ENCODE measurements around the gene TTLL5. TPM values are rescaled to one million over a fixed set of nuclear protein-coding genes. Genes with fewer than 3 reads are reported as not detected.

The TTLL5 gene
- total RNA-seq, 1 donor from 2014 or later, result 39.6 TPM

DNA sequence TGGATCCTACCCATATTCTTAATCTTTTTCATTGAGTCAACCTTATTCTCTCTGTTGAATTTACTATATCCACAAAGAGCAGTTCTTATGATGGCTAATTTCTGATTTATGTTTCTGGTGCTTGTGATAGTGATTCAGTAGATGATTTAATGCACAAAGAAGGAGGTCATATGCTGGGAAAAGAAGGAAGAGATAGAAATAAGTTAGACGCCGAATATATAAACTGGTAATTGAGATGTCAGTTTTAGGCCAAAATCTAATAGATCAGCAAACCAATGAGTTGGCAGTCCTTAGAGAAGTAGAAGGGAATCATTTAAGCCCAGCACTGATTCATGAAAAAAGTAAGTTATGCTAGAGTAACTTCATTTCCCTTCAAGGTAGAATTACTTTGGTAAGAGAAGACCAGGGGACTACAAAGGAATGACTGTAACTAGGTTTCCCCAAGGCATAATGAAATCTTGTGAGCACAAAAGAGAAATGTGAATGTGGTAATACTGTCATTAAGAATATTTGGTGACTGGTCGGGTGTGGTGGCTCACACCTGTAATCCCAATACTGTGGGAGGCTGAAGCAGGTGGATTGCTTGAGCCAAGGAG, 188.4 kb downstream of the TTLL5 start:
- H3K4me3 ChIP-seq (ENCODE audit: low read depth, low read length), result no peak overlapping the region
- no peak for DNase-seq (ENCODE audit: low read depth)
- TF ChIP-seq, protein P1, sequence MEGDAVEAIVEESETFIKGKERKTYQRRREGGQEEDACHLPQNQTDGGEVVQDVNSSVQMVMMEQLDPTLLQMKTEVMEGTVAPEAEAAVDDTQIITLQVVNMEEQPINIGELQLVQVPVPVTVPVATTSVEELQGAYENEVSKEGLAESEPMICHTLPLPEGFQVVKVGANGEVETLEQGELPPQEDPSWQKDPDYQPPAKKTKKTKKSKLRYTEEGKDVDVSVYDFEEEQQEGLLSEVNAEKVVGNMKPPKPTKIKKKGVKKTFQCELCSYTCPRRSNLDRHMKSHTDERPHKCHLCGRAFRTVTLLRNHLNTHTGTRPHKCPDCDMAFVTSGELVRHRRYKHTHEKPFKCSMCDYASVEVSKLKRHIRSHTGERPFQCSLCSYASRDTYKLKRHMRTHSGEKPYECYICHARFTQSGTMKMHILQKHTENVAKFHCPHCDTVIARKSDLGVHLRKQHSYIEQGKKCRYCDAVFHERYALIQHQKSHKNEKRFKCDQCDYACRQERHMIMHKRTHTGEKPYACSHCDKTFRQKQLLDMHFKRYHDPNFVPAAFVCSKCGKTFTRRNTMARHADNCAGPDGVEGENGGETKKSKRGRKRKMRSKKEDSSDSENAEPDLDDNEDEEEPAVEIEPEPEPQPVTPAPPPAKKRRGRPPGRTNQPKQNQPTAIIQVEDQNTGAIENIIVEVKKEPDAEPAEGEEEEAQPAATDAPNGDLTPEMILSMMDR (conservative IDR thresholded peaks at IDR 0.05; ENCODE audit: low read depth, low read length), result no peak

DNA sequence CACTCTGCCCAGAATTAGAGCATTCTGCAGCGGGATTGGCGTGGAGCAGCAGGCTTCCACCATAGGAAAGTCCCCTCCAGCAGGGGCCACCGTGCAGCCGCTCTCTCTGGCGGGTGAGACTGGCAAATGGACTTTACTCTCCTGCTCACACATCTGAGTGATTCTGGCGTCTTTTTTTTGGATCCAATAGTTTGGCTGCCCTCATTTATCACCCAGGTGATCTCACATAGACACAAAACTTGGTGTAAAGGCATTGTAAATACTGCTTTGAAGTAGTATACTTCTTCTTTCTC, 190.5 kb downstream of the TTLL5 start:
- H3K4me3 ChIP-seq (ENCODE audit: low read depth, low read length), result no peak overlapping the region
- no peak for DNase-seq (ENCODE audit: low read depth)
- TF ChIP-seq, protein P1 (conservative IDR thresholded peaks at IDR 0.05; ENCODE audit: low read depth, low read length), result no peak

DNA sequence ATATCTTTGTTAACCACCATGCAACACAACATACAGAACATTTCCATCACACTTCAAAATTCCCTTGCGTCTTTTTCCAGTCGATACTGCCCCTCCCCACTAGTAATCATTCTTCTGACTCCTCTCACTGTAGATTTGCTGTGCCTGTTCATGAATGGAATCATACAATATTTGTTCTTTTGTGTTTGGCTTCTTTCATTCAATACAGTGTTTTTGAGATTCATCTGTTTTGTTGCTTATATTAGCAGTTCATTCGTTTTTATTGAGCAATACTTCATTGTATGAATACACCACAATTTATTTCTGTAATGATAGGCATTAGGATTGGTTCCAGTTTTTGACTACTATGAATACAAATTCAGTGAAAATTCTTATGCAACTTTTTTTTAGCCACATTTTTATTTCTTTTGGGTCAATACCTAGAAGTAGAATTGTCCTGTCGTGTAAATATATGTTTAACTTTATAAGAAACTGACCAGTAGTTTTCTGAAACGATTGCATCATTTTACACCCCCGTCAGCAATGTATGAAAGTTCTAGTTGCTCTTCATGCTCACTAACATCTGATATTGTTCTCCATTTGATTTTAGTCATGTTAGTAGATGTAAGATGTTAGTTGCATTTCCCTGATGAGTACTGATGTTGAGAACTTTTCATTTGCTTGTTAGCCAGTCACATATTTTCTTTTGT, 193.2 kb downstream of the TTLL5 start:
- no peak for DNase-seq (ENCODE audit: low read depth)
- TF ChIP-seq, protein P1 (conservative IDR thresholded peaks at IDR 0.05; ENCODE audit: low read depth, low read length), result no peak
- H3K4me3 ChIP-seq (ENCODE audit: low read depth, low read length), result no peak overlapping the region

DNA sequence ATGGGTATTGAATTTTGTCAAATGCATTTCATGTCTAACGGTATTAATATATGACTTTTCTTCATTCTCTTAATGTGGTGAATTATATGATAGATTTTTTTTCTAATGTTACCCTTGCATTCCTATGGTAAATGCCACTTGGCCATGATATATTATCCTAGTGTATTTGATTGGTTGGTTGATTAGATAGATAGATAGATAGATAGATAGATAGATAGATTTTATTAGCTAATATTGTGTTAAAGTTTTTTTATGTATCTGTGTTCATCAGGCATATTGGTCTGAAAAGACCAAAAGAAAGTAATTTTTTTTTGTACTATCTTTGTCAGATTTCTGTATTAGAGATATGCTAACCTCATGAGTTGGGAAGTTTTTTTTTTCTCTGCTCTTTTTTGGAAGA, 196.2 kb downstream of the TTLL5 start:
- no peak overlapping the region for H3K4me3 ChIP-seq (ENCODE audit: low read depth, low read length)
- no peak for DNase-seq (ENCODE audit: low read depth)
- TF ChIP-seq, protein P1 (conservative IDR thresholded peaks at IDR 0.05; ENCODE audit: low read depth, low read length), result no peak

DNA sequence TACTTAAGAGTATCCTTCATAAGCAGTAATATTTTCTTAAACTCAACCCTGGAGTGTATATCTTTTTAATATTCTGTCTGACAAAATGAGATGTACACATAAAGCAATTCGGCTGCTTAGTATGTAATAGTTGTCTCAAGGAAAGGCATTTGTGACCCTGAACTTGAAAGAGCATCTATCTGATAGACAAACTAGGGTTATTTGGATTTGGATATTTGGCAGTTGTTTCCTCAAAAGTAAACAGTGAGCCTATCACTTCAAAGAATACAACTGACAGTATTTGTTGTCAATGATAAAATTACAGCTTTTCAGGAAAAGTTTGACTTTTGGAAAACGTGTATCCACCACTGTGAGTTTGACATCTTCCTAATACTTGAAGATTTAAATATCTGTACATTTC, 197.3 kb downstream of the TTLL5 start:
- no peak for DNase-seq (ENCODE audit: low read depth)
- TF ChIP-seq, protein P1 (conservative IDR thresholded peaks at IDR 0.05; ENCODE audit: low read depth, low read length), result no peak
- H3K4me3 ChIP-seq (ENCODE audit: low read depth, low read length), result no peak overlapping the region

DNA sequence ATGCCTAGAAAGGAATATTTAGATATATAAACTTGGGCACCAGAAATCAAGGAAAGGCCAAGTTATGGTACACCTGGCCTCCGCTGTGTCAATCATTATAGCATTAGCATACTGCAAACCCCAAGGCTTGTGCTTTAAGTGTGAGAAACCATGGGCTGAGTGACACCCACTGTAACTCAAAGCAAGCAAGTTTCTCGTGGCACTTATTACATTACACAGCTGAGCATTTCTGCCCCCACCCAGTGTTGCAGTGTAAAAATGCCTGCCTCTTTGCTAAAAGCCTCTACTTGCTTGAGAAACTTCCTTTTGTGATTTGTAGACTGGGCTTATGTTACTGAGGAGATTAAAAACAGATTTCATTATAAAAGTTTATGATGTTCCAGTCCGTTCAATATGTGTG, 198.7 kb downstream of the TTLL5 start:
- DNase-seq (ENCODE audit: low read depth), result no peak
- TF ChIP-seq, protein P1 (conservative IDR thresholded peaks at IDR 0.05; ENCODE audit: low read depth, low read length), result no peak
- no peak overlapping the region for H3K4me3 ChIP-seq (ENCODE audit: low read depth, low read length)

DNA sequence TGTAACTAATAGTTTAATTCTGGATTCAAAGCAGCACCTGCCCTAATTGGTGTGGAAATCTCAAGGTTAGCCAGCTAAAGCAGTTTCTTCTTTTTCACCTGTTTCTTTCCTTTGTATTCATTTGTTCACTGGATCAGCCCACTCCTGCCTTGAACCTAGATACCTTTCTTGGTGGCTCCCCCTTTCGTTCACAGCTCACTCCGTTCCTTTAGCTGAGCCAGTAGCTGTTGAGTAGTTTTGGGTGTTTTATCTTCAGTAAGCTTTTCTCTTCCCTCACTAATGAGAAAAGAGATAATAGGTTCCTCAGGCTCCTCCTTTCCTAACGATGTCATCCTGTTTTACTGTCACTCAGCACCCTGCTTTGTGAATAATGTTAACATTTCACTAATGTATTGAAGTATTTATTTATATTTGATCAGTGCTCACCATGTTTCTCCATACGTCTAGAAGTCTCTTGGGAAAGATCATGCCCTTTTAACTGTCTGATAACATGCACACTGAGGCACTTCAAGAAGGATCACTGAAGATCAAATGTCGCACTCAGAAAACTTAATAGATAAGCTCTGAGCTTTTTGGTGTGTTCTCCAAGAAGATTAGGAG, 199.6 kb downstream of the TTLL5 start:
- TF ChIP-seq, protein P1 (conservative IDR thresholded peaks at IDR 0.05; ENCODE audit: low read depth, low read length), result no peak
- H3K4me3 ChIP-seq (ENCODE audit: low read depth, low read length), result no peak overlapping the region
- no peak for DNase-seq (ENCODE audit: low read depth)

Data from epithelial cell of proximal tubule (primary cell).